GM12874 (cell line): ENCODE results near the gene TPPP2.

ENCODE experiments used
- CTCF ChIP-seq: IDR thresholded peaks from 2 replicates; pipeline ENCODE4 v1.5.1; 2011; ENCODE audit warnings: low read depth, mild to moderate bottlenecking, control low read depth, low read length, moderate library complexity; ENCODE audit not compliant: insufficient read depth

TPPP2 gene

DNA sequence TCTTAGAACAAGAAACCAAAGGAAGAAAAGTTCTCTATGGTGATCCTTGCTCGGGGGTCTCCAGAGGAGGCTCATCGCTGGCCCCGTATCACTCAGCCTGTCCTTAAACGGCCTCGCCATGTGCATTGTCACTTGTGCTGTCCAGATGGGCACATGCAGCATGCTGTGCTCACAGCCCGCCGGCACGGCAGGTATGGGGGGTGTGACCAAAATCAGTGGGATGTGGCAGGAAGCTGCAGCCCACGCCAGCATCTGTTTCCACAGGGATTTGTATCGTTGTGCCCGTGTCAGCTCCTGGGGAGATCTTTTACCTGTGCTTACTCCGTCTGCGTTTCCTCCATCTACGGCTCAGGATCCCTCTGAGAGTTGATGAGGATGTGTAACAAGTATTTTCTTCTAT, 33.5 kb upstream of the TPPP2 start:
- no peak for TF ChIP-seq CTCF

GRCh38 chr14:20997115-20997514, 32.9 kb upstream of the TPPP2 start:
- no peak for TF ChIP-seq CTCF

- no peak for TF ChIP-seq CTCF
Observed at GRCh38 chr14:20997564-20997963, 32.5 kb upstream of the TPPP2 start.

DNA sequence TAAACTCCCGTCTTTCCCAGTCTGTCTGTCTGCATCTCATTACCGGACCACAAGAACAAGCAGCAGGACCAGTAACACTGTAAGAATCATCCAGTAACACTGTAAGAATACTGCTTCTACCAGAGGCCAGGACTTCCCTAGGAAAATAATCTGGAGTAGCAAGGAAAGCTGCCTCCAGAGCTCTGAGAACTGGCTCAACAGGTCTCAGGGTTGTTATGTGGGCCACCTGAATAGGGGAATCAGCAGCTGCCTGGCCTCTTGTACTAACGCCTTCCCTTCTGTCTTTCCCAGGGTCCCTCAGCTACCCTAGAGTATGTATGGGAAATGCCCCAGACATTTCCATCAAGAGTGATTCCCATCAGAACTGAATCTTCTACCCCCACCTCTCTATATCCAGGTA, 31.9 kb upstream of the TPPP2 start:
- no peak for TF ChIP-seq CTCF

GRCh38 chr14:20998674-20999366, 31.2 kb upstream of the TPPP2 start, which contains the start of gene SLC39A2:
TSS of gene SLC39A2 (plus strand) at chr14:20999293. CDS start at chr14:20999447, 154 bp downstream.
- no peak for TF ChIP-seq CTCF

DNA sequence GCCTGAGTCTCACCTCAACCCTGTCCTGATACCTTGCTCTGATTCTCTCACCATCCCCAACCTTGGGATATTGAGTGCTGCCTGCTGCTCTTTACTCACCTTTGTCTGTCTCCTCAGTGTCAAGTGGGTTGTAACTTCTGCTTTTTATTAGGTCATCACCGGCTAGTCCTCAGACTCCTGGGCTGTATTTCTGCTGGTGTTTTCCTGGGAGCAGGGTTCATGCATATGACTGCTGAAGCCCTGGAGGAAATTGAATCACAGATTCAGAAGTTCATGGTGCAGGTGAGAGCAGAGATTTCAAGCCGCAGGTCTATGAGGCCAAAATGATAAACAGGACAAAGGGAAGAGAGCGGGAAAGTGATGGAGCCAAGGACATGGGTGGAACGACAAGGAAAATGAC, 30.4 kb upstream of the TPPP2 start:
- no peak for TF ChIP-seq CTCF

- TF ChIP-seq CTCF: no peak
Observed at GRCh38 chr14:21001218-21001617, 28.8 kb upstream of the TPPP2 start.
